Kidney tubule cell (primary cell): ENCODE data around the gene MED14.

ENCODE experiments used
- DNase-seq: peaks from one replicate; pipeline ENCODE4 v3.0.0-alpha.2; 2018; ENCODE audit warnings: low spot score

The MED14 gene

GRCh38 chrX:40729598-40730584 is 5.5 kb downstream of the MED14 start:
- no peak for DNase-seq

- DNase-seq, result no peak
Observed at GRCh38 chrX:40727581-40728252, 7.6 kb downstream of the MED14 start.

GRCh38 chrX:40727093-40727492 is 8.2 kb downstream of the MED14 start:
- DNase-seq, result no peak

- no peak for DNase-seq
Observed at GRCh38 chrX:40722930-40723329, 12.4 kb downstream of the MED14 start.

GRCh38 chrX:40721489-40722106 is 13.7 kb downstream of the MED14 start:
- no peak for DNase-seq

- no peak for DNase-seq
Observed at GRCh38 chrX:40720792-40721191, 14.6 kb downstream of the MED14 start.

- DNase-seq, result no peak
Observed at GRCh38 chrX:40720339-40720738, 15.0 kb downstream of the MED14 start.

GRCh38 chrX:40719731-40720130 is 15.6 kb downstream of the MED14 start:
- DNase-seq, result no peak

GRCh38 chrX:40719218-40719617 is 16.1 kb downstream of the MED14 start:
- no peak for DNase-seq

- DNase-seq, result no peak
Observed at GRCh38 chrX:40709395-40709794, 25.9 kb downstream of the MED14 start.

GRCh38 chrX:40705658-40706312 is 29.6 kb downstream of the MED14 start:
- no peak for DNase-seq

- DNase-seq, result no peak
Observed at GRCh38 chrX:40700640-40701342, 34.6 kb downstream of the MED14 start.

- DNase-seq, result no peak
Observed at GRCh38 chrX:40698851-40699250, 36.5 kb downstream of the MED14 start.

GRCh38 chrX:40694802-40695201 is 40.5 kb downstream of the MED14 start:
- peak; percentile 21 for DNase-seq

GRCh38 chrX:40688929-40689328 is 46.4 kb downstream of the MED14 start:
- no peak for DNase-seq

- no peak for DNase-seq
Observed at GRCh38 chrX:40687169-40687568, 48.2 kb downstream of the MED14 start.

- DNase-seq, result no peak
Observed at GRCh38 chrX:40685362-40685918, 49.9 kb downstream of the MED14 start.

GRCh38 chrX:40684092-40684491 is 51.2 kb downstream of the MED14 start:
- peak; percentile 28 for DNase-seq

- peak; percentile 35 for DNase-seq
Observed at GRCh38 chrX:40683245-40683644, 52.1 kb downstream of the MED14 start.

GRCh38 chrX:40671126-40671525 is 64.2 kb downstream of the MED14 start:
- no peak for DNase-seq
